ENCODE data around the gene ZNF132.

ZNF132 gene

DNA sequence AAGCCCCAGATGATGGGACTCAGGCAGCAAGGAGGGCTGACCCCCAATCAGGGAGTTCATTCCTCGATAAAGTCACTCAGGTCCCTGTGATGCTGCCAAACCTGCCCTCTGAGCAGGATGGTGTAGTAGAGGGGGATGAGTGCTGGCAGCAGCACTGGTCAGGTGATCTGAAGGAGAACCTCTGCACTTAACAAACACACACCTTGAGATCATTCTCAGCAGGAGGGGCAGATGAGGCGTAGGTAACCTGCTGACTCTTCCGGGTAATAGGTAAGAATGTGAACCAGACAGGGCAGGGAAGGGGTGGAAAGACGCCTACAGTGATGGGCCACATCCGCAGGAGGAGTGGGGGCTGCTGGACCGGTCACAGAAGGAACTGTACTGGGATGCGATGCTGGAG lies 39.4 kb upstream of the ZNF132 start:
- no peak for DNase-seq (ENCODE audit: extremely low read depth, low read depth)

DNA sequence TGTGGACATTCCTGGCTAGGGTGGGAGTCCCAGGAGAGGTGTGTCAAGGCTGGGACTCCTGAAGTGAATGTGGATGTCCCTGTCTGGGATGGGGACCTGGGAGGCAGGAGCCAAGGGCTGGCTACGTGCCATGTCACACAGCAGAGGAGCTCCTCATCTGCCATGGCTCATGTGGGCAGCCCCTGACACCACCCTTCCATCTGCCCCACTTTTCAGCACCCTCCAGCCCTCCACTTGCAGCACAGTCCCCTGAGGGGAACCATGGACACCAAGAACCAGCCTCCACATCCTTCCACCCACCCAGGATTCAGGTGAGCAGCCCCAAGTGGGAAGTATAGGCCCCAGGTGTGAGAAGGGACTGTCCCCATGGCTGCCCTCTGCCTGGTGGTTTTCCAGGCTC lies 37.9 kb upstream of the ZNF132 start:
- TF ChIP-seq, protein P1, sequence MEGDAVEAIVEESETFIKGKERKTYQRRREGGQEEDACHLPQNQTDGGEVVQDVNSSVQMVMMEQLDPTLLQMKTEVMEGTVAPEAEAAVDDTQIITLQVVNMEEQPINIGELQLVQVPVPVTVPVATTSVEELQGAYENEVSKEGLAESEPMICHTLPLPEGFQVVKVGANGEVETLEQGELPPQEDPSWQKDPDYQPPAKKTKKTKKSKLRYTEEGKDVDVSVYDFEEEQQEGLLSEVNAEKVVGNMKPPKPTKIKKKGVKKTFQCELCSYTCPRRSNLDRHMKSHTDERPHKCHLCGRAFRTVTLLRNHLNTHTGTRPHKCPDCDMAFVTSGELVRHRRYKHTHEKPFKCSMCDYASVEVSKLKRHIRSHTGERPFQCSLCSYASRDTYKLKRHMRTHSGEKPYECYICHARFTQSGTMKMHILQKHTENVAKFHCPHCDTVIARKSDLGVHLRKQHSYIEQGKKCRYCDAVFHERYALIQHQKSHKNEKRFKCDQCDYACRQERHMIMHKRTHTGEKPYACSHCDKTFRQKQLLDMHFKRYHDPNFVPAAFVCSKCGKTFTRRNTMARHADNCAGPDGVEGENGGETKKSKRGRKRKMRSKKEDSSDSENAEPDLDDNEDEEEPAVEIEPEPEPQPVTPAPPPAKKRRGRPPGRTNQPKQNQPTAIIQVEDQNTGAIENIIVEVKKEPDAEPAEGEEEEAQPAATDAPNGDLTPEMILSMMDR (IDR thresholded peaks at IDR 0.05; ENCODE audit: low read depth, low read length, missing control alignments): no peak
- DNase-seq (ENCODE audit: extremely low read depth, low read depth): no peak
- no peak overlapping the region for H3K4me3 ChIP-seq (replicated peaks; ENCODE audit: low read depth, low read length)

More for the DNA sequence above, 39.4 kb upstream of the ZNF132 start:
- no peak overlapping the region for H3K4me3 ChIP-seq (replicated peaks; ENCODE audit: low read depth, low read length)
- TF ChIP-seq, protein P1 (IDR thresholded peaks at IDR 0.05; ENCODE audit: low read depth, low read length, missing control alignments): no peak

DNA sequence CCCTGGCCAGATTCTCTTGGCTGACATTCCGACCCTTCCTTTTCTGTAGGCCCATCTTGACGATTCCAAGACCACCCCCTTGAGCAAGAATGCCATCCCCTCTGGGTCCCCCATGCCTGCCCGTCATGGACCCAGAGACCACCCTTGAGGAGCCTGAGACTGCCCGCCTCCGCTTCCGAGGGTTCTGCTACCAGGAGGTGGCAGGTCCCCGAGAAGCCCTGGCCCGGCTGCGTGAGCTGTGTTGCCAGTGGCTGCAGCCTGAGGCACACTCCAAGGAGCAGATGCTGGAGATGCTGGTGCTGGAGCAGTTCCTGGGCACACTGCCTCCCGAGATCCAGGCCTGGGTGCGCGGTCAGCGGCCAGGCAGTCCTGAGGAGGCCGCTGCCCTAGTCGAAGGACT lies 37.2 kb upstream of the ZNF132 start:
- TF ChIP-seq, protein P1 (IDR thresholded peaks at IDR 0.05; ENCODE audit: low read depth, low read length, missing control alignments): no peak
- H3K4me3 ChIP-seq (replicated peaks; ENCODE audit: low read depth, low read length): no peak overlapping the region
- DNase-seq (ENCODE audit: extremely low read depth, low read depth): no peak

DNA sequence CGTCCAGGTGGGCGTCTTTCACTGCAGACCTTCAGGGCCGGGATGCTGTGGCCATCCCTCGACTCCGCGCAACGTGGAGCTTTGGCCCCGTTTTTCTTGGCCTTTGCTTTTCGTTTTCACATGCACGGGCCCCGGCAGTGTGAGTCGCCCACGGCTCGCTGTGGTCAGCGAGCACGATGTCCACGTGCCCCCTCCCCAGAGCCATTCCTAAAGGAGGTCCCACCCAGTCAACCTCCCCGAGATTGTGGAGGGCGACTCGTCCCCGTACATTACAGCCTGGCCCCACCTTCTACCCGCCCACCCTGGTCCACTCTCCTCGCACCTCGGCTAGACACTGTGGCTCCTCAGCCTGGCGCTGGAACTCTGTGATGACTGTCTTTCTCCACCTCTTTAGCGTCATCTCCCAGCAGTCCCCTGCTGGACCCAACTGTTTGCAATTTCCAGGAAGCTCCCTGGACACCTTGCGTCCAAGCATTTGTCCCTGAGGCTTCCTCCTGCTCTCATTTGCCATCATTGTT lies 36.6 kb upstream of the ZNF132 start:
- TF ChIP-seq, protein P1 (IDR thresholded peaks at IDR 0.05; ENCODE audit: low read depth, low read length, missing control alignments): no peak
- H3K4me3 ChIP-seq (replicated peaks; ENCODE audit: low read depth, low read length): peak overlapping the region; percentile 59
- DNase-seq (ENCODE audit: extremely low read depth, low read depth): no peak

DNA sequence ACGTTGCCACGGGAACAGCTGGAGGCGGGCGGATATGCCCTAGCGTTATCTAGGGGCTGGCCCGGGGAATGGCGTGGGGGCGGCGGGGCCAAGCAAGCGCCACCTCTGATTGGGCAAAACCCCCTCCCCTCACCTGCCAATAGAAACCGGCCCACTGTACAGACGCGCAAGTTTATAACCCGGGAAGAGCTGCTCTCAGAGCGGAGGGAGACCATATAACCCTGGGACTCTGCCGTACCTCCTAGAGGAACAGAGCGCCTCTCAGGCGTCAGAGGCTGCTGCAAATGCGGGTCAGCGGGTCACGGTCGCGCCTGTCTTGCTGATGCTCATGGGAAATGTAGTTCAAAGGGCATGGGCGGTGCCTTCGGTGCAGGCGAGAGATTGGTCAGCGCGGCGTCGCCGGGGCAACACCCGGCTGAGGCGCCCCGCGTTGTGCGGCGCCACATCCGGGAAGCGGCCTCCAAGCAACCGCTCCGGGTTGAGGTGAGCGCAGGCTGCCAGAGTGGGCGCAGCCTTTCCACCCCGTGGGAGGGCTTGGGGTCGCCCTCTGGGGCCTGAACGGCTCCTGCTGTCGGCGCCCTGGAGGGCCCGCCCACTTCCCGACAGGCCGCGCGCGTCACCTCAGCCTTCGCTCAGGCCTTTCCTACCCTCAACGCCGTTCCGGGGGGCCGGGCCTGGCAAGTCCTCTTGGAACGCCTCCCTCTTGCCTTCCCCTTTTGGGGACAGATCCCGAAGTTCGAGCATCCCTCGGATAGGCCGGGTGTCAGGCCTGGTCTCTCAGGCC lies 36.0 kb upstream of the ZNF132 start, which contains the start of gene ZNF446:
TSS of gene ZNF446 (plus strand) at position 639 of the 784 bp plus-strand sequence. CDS start 867 bp downstream, outside the sequence.
- TF ChIP-seq, protein P1 (IDR thresholded peaks at IDR 0.05; ENCODE audit: low read depth, low read length, missing control alignments): no peak
- peak; percentile 92 for DNase-seq (ENCODE audit: extremely low read depth, low read depth)
- H3K4me3 ChIP-seq (replicated peaks; ENCODE audit: low read depth, low read length): peak within 1 kb of the TSS; percentile 59

DNA sequence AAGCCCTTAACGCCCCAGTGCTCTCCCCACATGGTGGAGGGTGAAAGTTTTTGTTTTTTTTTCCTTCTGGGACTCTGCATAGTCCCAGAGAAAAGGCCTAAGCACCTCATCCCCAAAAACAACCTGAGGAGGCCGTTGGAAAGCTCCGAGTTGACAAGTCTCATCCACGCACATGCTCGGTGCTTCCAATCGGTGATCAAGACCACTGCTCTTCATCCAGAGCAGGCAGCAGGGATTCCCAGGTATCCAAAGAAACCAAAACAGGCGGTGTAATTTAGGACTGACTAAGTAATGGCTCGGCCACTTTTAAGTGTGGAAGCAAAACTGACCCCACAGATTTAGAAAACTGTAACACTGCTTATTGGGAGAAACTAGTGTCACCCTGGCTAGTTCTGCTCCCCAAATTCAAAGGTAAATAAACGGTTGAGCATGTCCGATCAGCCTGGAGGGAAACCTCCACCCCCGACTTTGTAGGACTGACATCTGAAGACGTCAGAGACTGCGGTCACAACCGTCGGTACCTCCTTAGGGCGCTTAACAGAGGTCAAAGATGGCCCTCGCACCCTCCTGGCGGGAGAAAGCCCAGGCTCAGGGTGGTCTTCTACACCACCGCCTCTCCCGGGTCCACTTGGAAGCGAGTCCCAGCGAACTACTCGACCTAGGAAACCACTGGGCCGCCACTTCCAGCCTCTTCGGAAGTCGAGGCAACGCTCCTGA lies 35.2 kb upstream of the ZNF132 start:
- H3K4me3 ChIP-seq (replicated peaks; ENCODE audit: low read depth, low read length): peak overlapping the region; percentile 59
- TF ChIP-seq, protein P1 (IDR thresholded peaks at IDR 0.05; ENCODE audit: low read depth, low read length, missing control alignments): no peak

More for the DNA sequence above, 35.2 kb upstream of the ZNF132 start:
- DNase-seq (ENCODE audit: extremely low read depth, low read depth): no peak
